GM12872 (cell line): ENCODE results near the gene PLEKHG3.

Experiments used
- CTCF ChIP-seq: IDR thresholded peaks from 3 replicates; pipeline ENCODE4 v1.5.1; 2011; ENCODE audit warnings: low read depth, mild to moderate bottlenecking, low read length, moderate library complexity; ENCODE audit not compliant: insufficient read depth

The PLEKHG3 gene

GRCh38 chr14:64704143-64704742, at the start of gene PLEKHG3:
Gene PLEKHG3, plus strand, starts transcription at chr14:64704424. Its CDS starts 23,208 bp downstream, at chr14:64727632.
- no peak for TF ChIP-seq CTCF

- TF ChIP-seq CTCF, result no peak
Measured at GRCh38 chr14:64654901-64655300, 49.3 kb upstream of the PLEKHG3 start.

GRCh38 chr14:64656986-64657385, 47.2 kb upstream of the PLEKHG3 start:
- no peak for TF ChIP-seq CTCF

GRCh38 chr14:64658201-64658600, 46.0 kb upstream of the PLEKHG3 start:
- TF ChIP-seq CTCF, result no peak

- no peak for TF ChIP-seq CTCF
Measured at GRCh38 chr14:64659366-64659765, 44.9 kb upstream of the PLEKHG3 start.

- no peak for TF ChIP-seq CTCF
Measured at GRCh38 chr14:64663174-64663573, 41.0 kb upstream of the PLEKHG3 start.

- TF ChIP-seq CTCF, result peak; percentile 67
Measured at GRCh38 chr14:64671591-64671990, 32.6 kb upstream of the PLEKHG3 start.

GRCh38 chr14:64673316-64673715, 30.9 kb upstream of the PLEKHG3 start:
- no peak for TF ChIP-seq CTCF
